ENCODE data around the gene MMS19.
"Not testable (repeated sequence)": the region's sequence is repeated elsewhere in the genome, so short reads cannot be mapped to it uniquely, and the experiment has no call there.

The MMS19 gene

GRCh38 chr10:97423757-97424098 lies 74.5 kb downstream of the MMS19 start:
- not testable (repeated sequence) for DNase-seq

GRCh38 chr10:97416565-97416964 lies 81.7 kb downstream of the MMS19 start:
- DNase-seq = no peak

DNA sequence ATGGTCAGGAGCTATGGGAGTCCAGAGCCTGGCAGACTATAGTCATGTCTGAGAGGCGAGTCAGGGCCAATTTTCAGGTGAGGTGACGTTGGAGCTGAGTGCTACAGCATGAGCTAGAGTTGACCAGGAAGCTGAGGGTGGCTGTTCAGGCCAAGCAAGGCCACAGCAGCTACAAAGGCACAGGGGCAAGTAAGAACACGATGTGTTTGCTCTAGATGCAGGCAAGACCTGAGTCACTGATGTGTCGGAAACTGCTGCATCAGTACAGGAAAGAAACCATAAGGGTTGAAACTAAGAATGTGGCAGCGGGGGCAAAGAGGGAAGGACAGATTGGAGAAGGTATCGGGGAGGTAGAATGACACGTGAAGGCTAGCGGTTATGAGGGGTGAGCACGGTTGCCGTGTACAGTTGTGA lies 85.3 kb downstream of the MMS19 start:
- DNase-seq = no peak

- no peak for DNase-seq
Measured at GRCh38 chr10:97411406-97411805, 86.8 kb downstream of the MMS19 start.

GRCh38 chr10:97408496-97408992 lies 89.7 kb downstream of the MMS19 start:
- DNase-seq = no peak
